K562 (cell line): ENCODE results near the gene MYMX. TPM values are rescaled to one million over a fixed set of nuclear protein-coding genes. Genes with fewer than 3 reads are reported as not detected.

Experiments
- ATAC-seq: fragments of 200-7000 bp; cut with Tn5 transposase; 3 replicates; pipeline ENCODE4 v1.9.1; 2020; ENCODE audit warnings: moderate library complexity
- BruUV-seq: library from RNA; stranded (reverse); fragments of 400-500 nt; replicated peaks from 2 replicates; lab custom pipeline; 2021; lab: Mats Ljungman, UMichigan
- CTCF ChIA-PET: fragments of 300-600 bp; formaldehyde crosslinking; extraction: SDS; loops from one replicate; lab custom pipeline; 2021; ENCODE audit warnings: low intra/inter-chr PET ratio; lab: Yijun Ruan, JAX
- POLR2A ChIA-PET: fragments of 300-600, 350-650 bp; sonication (Branson Sonifier 250); formaldehyde crosslinking; extraction: SDS; loops from one replicate; lab custom pipeline; 2021; ENCODE audit warnings: antibody characterized with exemption, inconsistent platforms; lab: Yijun Ruan, JAX
- DNase-seq, 4 experiments: peaks; one replicate each; pipeline versions ENCODE4 v3.0.0 to v3.0.0-alpha.2; 2011 to 2018; ENCODE audit warnings: low spot score in 3 of 4, mixed read lengths in 3 of 4; ENCODE audit errors: extremely low read depth in 1 of 4
- FAIRE-seq: peaks from 2 replicates; lab custom pipeline; 2011; peaks lifted over from hg19 to GRCh38; lab: Jason Lieb, UNC
- H2AFZ ChIP-seq: 2 replicates; pipeline ENCODE4 v1.6.0; 2011; ENCODE audit warnings: low read depth, low read length, control low read depth, inconsistent platforms
- H3K27ac ChIP-seq: fragments of 200-600 bp; 3 replicates; pipeline ENCODE4 v1.8.0; 2011; ENCODE audit warnings: low read depth, mild to moderate bottlenecking, control low read depth, inconsistent platforms, low read length, moderate library complexity, mixed read lengths; ENCODE audit errors: extremely low read depth
- H3K27me3 ChIP-seq, 2 experiments: fragments of 300-600 bp in 1 of 2; 2 replicates in 1 of 2; 3 replicates in 1 of 2; pipeline versions ENCODE4 v1.6.0 to v1.8.0; 2011; ENCODE audit warnings: inconsistent platforms in 2 of 2, low read length in 2 of 2, mild to moderate bottlenecking in 1 of 2, mixed read lengths in 1 of 2, moderate library complexity in 1 of 2; ENCODE audit not compliant: control insufficient read depth in 2 of 2, insufficient read depth in 2 of 2
- H3K36me3 ChIP-seq: fragments of 300-600 bp; 3 replicates; pipeline ENCODE4 v1.8.0; 2011; ENCODE audit warnings: mild to moderate bottlenecking, low read length, inconsistent platforms; ENCODE audit not compliant: control insufficient read depth, insufficient read depth
- H3K4me1 ChIP-seq, 2 experiments: fragments of 200-600 bp in 1 of 2; replicated peaks in 1 of 2; 2 replicates in 1 of 2; 3 replicates in 1 of 2; pipeline versions ENCODE4 v1.5.1 to v1.8.0; 2011; ENCODE audit warnings: inconsistent platforms in 2 of 2, low read length in 2 of 2, mild to moderate bottlenecking in 1 of 2, mixed read lengths in 1 of 2, moderate library complexity in 1 of 2; ENCODE audit not compliant: control insufficient read depth in 2 of 2, insufficient read depth in 2 of 2
- H3K4me2 ChIP-seq: 2 replicates; pipeline ENCODE4 v1.6.1; 2011; ENCODE audit warnings: low read length, control low read depth, inconsistent platforms, mixed read lengths; ENCODE audit not compliant: insufficient read depth
- H3K4me3 ChIP-seq: fragments of 200-600 bp; sonication (generic), shearing (Covaris generic); 2 replicates; pipeline ENCODE4 v1.5.1; 2016; ENCODE audit warnings: control low read depth, inconsistent platforms
- H3K79me2 ChIP-seq: fragments of 200-600 bp; 3 replicates; pipeline ENCODE4 v1.8.0; 2011; ENCODE audit warnings: low read length, inconsistent platforms; ENCODE audit not compliant: control insufficient read depth, insufficient read depth
- H3K9ac ChIP-seq, 2 experiments: 2 replicates each; pipeline versions ENCODE4 v1.6.0 to v1.6.1; 2011; ENCODE audit warnings: low read depth in 2 of 2, low read length in 2 of 2, control low read depth in 1 of 2, inconsistent platforms in 1 of 2, mild to moderate bottlenecking in 1 of 2, mixed read lengths in 1 of 2; ENCODE audit not compliant: insufficient read depth in 1 of 2
- H3K9me1 ChIP-seq: one replicate; pipeline ENCODE4 v1.6.0; 2011; ENCODE audit warnings: inconsistent platforms, mild to moderate bottlenecking, low read length, moderate library complexity; ENCODE audit not compliant: control insufficient read depth, insufficient read depth
- H3K9me3 ChIP-seq: replicated peaks from 2 replicates; pipeline ENCODE4 v1.5.1; 2011; ENCODE audit warnings: low read depth, low read length, inconsistent platforms; ENCODE audit not compliant: control insufficient read depth, insufficient read depth
- H4K20me1 ChIP-seq: replicated peaks from 2 replicates; pipeline ENCODE4 v1.6.1; 2011; ENCODE audit warnings: low read length, inconsistent platforms, mixed read lengths; ENCODE audit not compliant: control insufficient read depth, insufficient read depth
- ARID1B ChIP-seq: fragments of 450-650 bp; IDR thresholded peaks from 2 replicates; pipeline ENCODE4 v1.6.1; 2016; ENCODE audit warnings: antibody characterized with exemption, mild to moderate bottlenecking, inconsistent platforms
- CTCFL ChIP-seq: IDR thresholded peaks from 2 replicates; pipeline ENCODE4 v1.6.1; 2011; ENCODE audit warnings: borderline replicate concordance, low read depth, mild to moderate bottlenecking, moderate library complexity, low read length; ENCODE audit not compliant: insufficient read depth, poor library complexity, severe bottlenecking
- DDX20 ChIP-seq: fragments of 450-650 bp; IDR thresholded peaks from 2 replicates; pipeline ENCODE4 v1.6.1; 2016; ENCODE audit warnings: missing genetic modification characterization, low read depth, mild to moderate bottlenecking, missing compliant biosample characterization, moderate library complexity
- ELF2 ChIP-seq: fragments of 250-450 bp; sonication (Bioruptor Pico); IDR thresholded peaks from 2 replicates; pipeline ENCODE4 v1.5.0; 2021; ENCODE audit warnings: mild to moderate bottlenecking
- FOXJ3 ChIP-seq: sonication (generic); formaldehyde crosslinking; IDR thresholded peaks from 2 replicates; pipeline ENCODE4 v1.4.0; 2020; ENCODE audit warnings: mild to moderate bottlenecking, missing genetic modification reagents
- FOXP4 ChIP-seq: sonication (generic); formaldehyde crosslinking; IDR thresholded peaks from 2 replicates; pipeline ENCODE4 v1.8.0; 2022; ENCODE audit warnings: mild to moderate bottlenecking, missing genetic modification reagents, borderline replicate concordance
- HNRNPK ChIP-seq: fragments of 200-400 bp; formaldehyde crosslinking; IDR thresholded peaks from one replicate; pipeline ENCODE4 v1.6.1; 2018; ENCODE audit warnings: mild to moderate bottlenecking, low read depth, low read length; ENCODE audit not compliant: poor library complexity, severe bottlenecking
- NEUROD1 ChIP-seq: fragments of 150-350 bp; IDR thresholded peaks from 2 replicates; pipeline ENCODE4 v1.6.1; 2014; ENCODE audit warnings: borderline replicate concordance, low read length, low read depth; ENCODE audit not compliant: partially characterized antibody
- RERE ChIP-seq: sonication (generic); formaldehyde crosslinking; IDR thresholded peaks from 2 replicates; pipeline ENCODE4 v1.8.0; 2023; ENCODE audit warnings: missing genetic modification reagents, mild to moderate bottlenecking, borderline replicate concordance
- TCFL5 ChIP-seq: fragments of 250-450 bp; sonication (Bioruptor Pico); conservative IDR thresholded peaks from 2 replicates; pipeline ENCODE4 v1.6.1; 2021; ENCODE audit warnings: mild to moderate bottlenecking, moderate library complexity, matching md5 sums
- WGBS: fragments of 100-300 bp; shearing (Covaris generic); methylation state at CpG from one replicate; pipeline ENCODE4 v1.1.6; 2016; ENCODE audit warnings: low coverage, mixed read lengths; ENCODE audit not compliant: insufficient coverage; ENCODE audit errors: missing lambda C conversion rate; 5-methylcytosine and 5-hydroxymethylcytosine counted together
- in situ Hi-C: fragments of 300-500 bp; cut with MboI; formaldehyde crosslinking; loops from 4 replicates; pipeline ENCODE4 v1.15.0; 2018; ENCODE audit warnings: inconsistent platforms, mixed read lengths
- intact Hi-C: fragments of 100-400 bp; cut with micrococcal nuclease; formaldehyde crosslinking; loops from 2 replicates; pipeline ENCODE4 v1.14.2; 2022
- polyA plus RNA-seq, 8 experiments: library from polyadenylated mRNA; depleted of rRNA in 4 of 8; stranded (reverse) in 5 of 8; unstranded in 3 of 8; fragments of >200 nt; fragmentation: Nextera tagmentation in 2 of 8; fragmentation: Illumina TruSeq in 1 of 8; extraction: Ambion mirVana in 2 of 8; extraction: Trizol in 1 of 8; gene quantifications; 2 replicates each; pipeline versions ENCODE4 v1.2.1 to v1.2.3, GENCODE V29; 2011 to 2014; ENCODE audit warnings: inconsistent platforms in 1 of 8, missing spikeins in 1 of 8
- total RNA-seq, 7 experiments: library from RNA; depleted of rRNA in 6 of 7; stranded (reverse); fragments of >200 nt in 6 of 7; fragmentation: Illumina TruSeq in 2 of 7; extraction: Trizol in 2 of 7; gene quantifications; 2 replicates each; pipeline versions ENCODE4 v1.2.1 to v1.2.3, GENCODE V29; 2011 to 2021; ENCODE audit warnings: low replicate concordance in 1 of 7

Gene MYMX
- total and polyA plus RNA-seq, 9 of the 15 experiments (the other 6 are each of a cell fraction or from before 2014, with no cell fraction given): 0.12 TPM; not detected in 8

- intact Hi-C loops: loop anchor here (2.0 to 10.0 kb wide), 2 partner anchors 17 to 587 kb away; partner anchors contain the start of gene MAD2L1BP
- H3K9me1 ChIP-seq: no peaks in the 10 kb centered on the region
- no TSS peak for BruUV-seq
- no peaks in the 10 kb centered on the region for H3K9me3 ChIP-seq
- H3K27me3 ChIP-seq: no peaks in the 10 kb centered on the region
- no peak overlapping the region for H3K4me3 ChIP-seq
- H3K9ac ChIP-seq: peak overlapping the region; percentile 25 to 61; a peak in 3 of 4 replicates
- peak overlapping the region; percentile 22; the same call in 1 of the 2 replicates for H3K4me2 ChIP-seq
- H3K79me2 ChIP-seq: peaks cover 34% of the 10 kb centered on the region
- 14% methylated on average over 4 of the region's 4 CpGs for whole genome bisulfite sequencing
- FAIRE-seq: peak; percentile 77
- DNase-seq: peak; percentile 71 to 92 (median 81)
- peak overlapping the region; percentile 70 for H2AFZ ChIP-seq
- no peaks in the 10 kb centered on the region; the same call in 2 of the 3 replicates for H3K36me3 ChIP-seq
- ATAC-seq: peak; percentile 65
- ChIA-PET CTCF (interaction anchor here (1.9 kb wide), 1 partner anchor 49 kb away, joined by 5 read pairs; no protein-coding TSS in a partner anchor), POLR2A (interaction anchor here (0.5 to 6.8 kb wide), 8 partner anchors 12 to 713 kb away, joined by 3 to 52 read pairs (median 4); partner anchors contain the start of gene HSP90AB1)
- peak overlapping the region; percentile 48; the same call in 1 of the 3 replicates for H3K27ac ChIP-seq
- H3K4me1 ChIP-seq: peaks cover 73 to 88% of the 10 kb centered on the region in 2 experiments
- in situ Hi-C loops: no loop called here
- 0 out of 2 replicates have a peak, but pooled peaks cover 3% of the 10 kb centered on the region for H4K20me1 ChIP-seq
- TF ChIP-seq CTCFL (peak; percentile 95), RERE (no peak), TCFL5 (CRISPR knock-in tag) (no peak), HNRNPK (no peak), FOXJ3 (no peak), DDX20 (tag) (no peak), NEUROD1 (no peak), ELF2 (CRISPR knock-in tag) (no peak), ARID1B (peak; percentile 14; the same call in 1 of the 2 replicates), FOXP4 (CRISPR knock-in tag) (no peak)
Observed at GRCh38 chr6:44221291-44221960, 4.7 kb downstream of the MYMX start.
